Activated T-cell treated with anti-CD3 and anti-CD28 coated beads, Interleukin-2, amount 50 U/mL, for 4 hours (primary cell): Measurements from ENCODE around the gene PEDS1. TPM values are rescaled to one million over a fixed set of nuclear protein-coding genes. Genes with fewer than 3 reads are reported as not detected.

Experiments
- ATAC-seq, 2 donors: fragments of 200-7000 bp; cut with Tn5 transposase; one replicate each; pipeline ENCODE4 v1.10.0; 2021
- DNase-seq: peaks from one replicate; pipeline ENCODE4 v3.0.0-alpha.2; 2020
- H3K27me3 Mint-ChIP-seq: one replicate; pipeline ENCODE4 v1.8.0; 2021; ENCODE audit warnings: low read depth, mixed read lengths
- H3K36me3 Mint-ChIP-seq: one replicate; pipeline ENCODE4 v1.8.0; 2022; ENCODE audit warnings: mixed read lengths; ENCODE audit not compliant: insufficient read depth
- H3K4me1 Mint-ChIP-seq: one replicate; pipeline ENCODE4 v1.8.0; 2021; ENCODE audit warnings: low read depth, mixed read lengths
- H3K4me3 Mint-ChIP-seq: one replicate; pipeline ENCODE4 v1.8.0; 2021; ENCODE audit warnings: mild to moderate bottlenecking, moderate library complexity, mixed read lengths
- H3K9me3 Mint-ChIP-seq: one replicate; pipeline ENCODE4 v1.8.0; 2021; ENCODE audit warnings: mixed read lengths
- total RNA-seq, 3 donors: library from RNA; stranded (reverse); gene quantifications; one replicate each; pipeline ENCODE4 v1.2.1, GENCODE V29; 2021

PEDS1 gene
- total RNA-seq, 3 donors from 2014 or later, result 21.6 to 22.5 (median 21.9) TPM

GRCh38 chr20:50193836-50194421 is 40.4 kb upstream of the PEDS1 start:
- H3K4me1 Mint-ChIP-seq, result peaks cover 26% of the 10 kb centered on the region
- H3K4me3 Mint-ChIP-seq, result peak overlapping the region; percentile 92
- H3K9me3 Mint-ChIP-seq, result no peaks in the 10 kb centered on the region
- peaks cover 7% of the 10 kb centered on the region for H3K36me3 Mint-ChIP-seq
- no peaks in the 10 kb centered on the region for H3K27me3 Mint-ChIP-seq
- no peak for DNase-seq
- no peak for ATAC-seq

- H3K9me3 Mint-ChIP-seq, result no peaks in the 10 kb centered on the region
- ATAC-seq (no peak), DNase-seq (no peak)
- no peaks in the 10 kb centered on the region for H3K27me3 Mint-ChIP-seq
- peak overlapping the region; percentile 92 for H3K4me3 Mint-ChIP-seq
- H3K36me3 Mint-ChIP-seq, result peaks cover 7% of the 10 kb centered on the region
- peaks cover 26% of the 10 kb centered on the region for H3K4me1 Mint-ChIP-seq
Measured at GRCh38 chr20:50193199-50193835, 39.8 kb upstream of the PEDS1 start.

GRCh38 chr20:50192364-50193198 is 39.1 kb upstream of the PEDS1 start:
- H3K36me3 Mint-ChIP-seq, result peaks cover 7% of the 10 kb centered on the region
- no peaks in the 10 kb centered on the region for H3K27me3 Mint-ChIP-seq
- ATAC-seq, result peak; percentile 49 to 53
- H3K4me1 Mint-ChIP-seq, result peaks cover 26% of the 10 kb centered on the region
- DNase-seq, result peak; percentile 82
- H3K4me3 Mint-ChIP-seq, result peak overlapping the region; percentile 92
- no peaks in the 10 kb centered on the region for H3K9me3 Mint-ChIP-seq

GRCh38 chr20:50191544-50192363 is 38.2 kb upstream of the PEDS1 start:
- H3K27me3 Mint-ChIP-seq, result no peaks in the 10 kb centered on the region
- peaks cover 26% of the 10 kb centered on the region for H3K4me1 Mint-ChIP-seq
- DNase-seq (peak; percentile 55), ATAC-seq (peak; percentile 46 to 51)
- H3K36me3 Mint-ChIP-seq, result peaks cover 7% of the 10 kb centered on the region
- H3K4me3 Mint-ChIP-seq, result peak overlapping the region; percentile 92
- no peaks in the 10 kb centered on the region for H3K9me3 Mint-ChIP-seq

- Mint-ChIP-seq H3K9me3 (no peaks in the 10 kb centered on the region), H3K36me3 (peaks cover 7% of the 10 kb centered on the region), H3K27me3 (peaks cover 1% of the 10 kb centered on the region), H3K4me3 (peak overlapping the region; percentile 75), H3K4me1 (peaks cover 26% of the 10 kb centered on the region)
- DNase-seq (peak; percentile 58), ATAC-seq (peak; percentile 19 to 22)
Measured at GRCh38 chr20:50191065-50191543, 37.6 kb upstream of the PEDS1 start.

GRCh38 chr20:50190251-50191064 is 36.9 kb upstream of the PEDS1 start, which contains the start of gene CEBPB:
TSS of gene CEBPB (plus strand) at chr20:50190830. CDS start at chr20:50191034, 204 bp downstream.
- Mint-ChIP-seq H3K4me3 (peak within 1 kb of the TSS; percentile 79), H3K27me3 (peaks cover 8% of the 10 kb centered on the region)

GRCh38 chr20:50189681-50190250 is 36.2 kb upstream of the PEDS1 start:
- Mint-ChIP-seq H3K4me3 (peak overlapping the region; percentile 58), H3K4me1 (peaks cover 21% of the 10 kb centered on the region), H3K9me3 (no peaks in the 10 kb centered on the region), H3K27me3 (peaks cover 8% of the 10 kb centered on the region), H3K36me3 (peaks cover 5% of the 10 kb centered on the region)
- DNase-seq (peak; percentile 30), ATAC-seq (no peak)

More at GRCh38 chr20:50190251-50191064, 36.9 kb upstream of the PEDS1 start, which contains the start of gene CEBPB:
- peaks cover 5% of the 10 kb centered on the region for H3K36me3 Mint-ChIP-seq
- H3K9me3 Mint-ChIP-seq, result no peaks in the 10 kb centered on the region
- peak; percentile 53 to 55 for ATAC-seq
- peaks cover 26% of the 10 kb centered on the region for H3K4me1 Mint-ChIP-seq
- peak; percentile 81 for DNase-seq

- Mint-ChIP-seq H3K27me3 (peaks cover 11% of the 10 kb centered on the region), H3K4me3 (peak overlapping the region; percentile 40), H3K9me3 (no peaks in the 10 kb centered on the region), H3K36me3 (peaks cover 5% of the 10 kb centered on the region), H3K4me1 (peaks cover 17% of the 10 kb centered on the region)
- no peak for DNase-seq
- no peak for ATAC-seq
Measured at GRCh38 chr20:50188879-50189680, 35.6 kb upstream of the PEDS1 start.

- DNase-seq (no peak), ATAC-seq (no peak)
- H3K4me3 Mint-ChIP-seq, result no peak overlapping the region
- H3K27me3 Mint-ChIP-seq, result peaks cover 14% of the 10 kb centered on the region
- H3K4me1 Mint-ChIP-seq, result peaks cover 11% of the 10 kb centered on the region
- peaks cover 5% of the 10 kb centered on the region for H3K36me3 Mint-ChIP-seq
- H3K9me3 Mint-ChIP-seq, result no peaks in the 10 kb centered on the region
Measured at GRCh38 chr20:50188287-50188688, 34.8 kb upstream of the PEDS1 start.

- Mint-ChIP-seq H3K4me3 (no peak overlapping the region), H3K9me3 (no peaks in the 10 kb centered on the region), H3K36me3 (no peaks in the 10 kb centered on the region), H3K27me3 (peaks cover 14% of the 10 kb centered on the region), H3K4me1 (peaks cover 4% of the 10 kb centered on the region)
- no peak for DNase-seq
- ATAC-seq, result no peak
Measured at GRCh38 chr20:50187403-50188051, 34.0 kb upstream of the PEDS1 start.

- Mint-ChIP-seq H3K4me3 (no peak overlapping the region), H3K9me3 (no peaks in the 10 kb centered on the region), H3K36me3 (no peaks in the 10 kb centered on the region), H3K27me3 (peaks cover 14% of the 10 kb centered on the region), H3K4me1 (no peaks in the 10 kb centered on the region)
- no peak for DNase-seq
- no peak for ATAC-seq
Measured at GRCh38 chr20:50186987-50187402, 33.5 kb upstream of the PEDS1 start.
